Amniotic stem cell (primary cell): ENCODE measurements around the gene LTB.

Experiments used
- DNase-seq: peaks from one replicate; lab custom pipeline; 2025; lab: John Stamatoyannopoulos, UW

The LTB gene, protein sequence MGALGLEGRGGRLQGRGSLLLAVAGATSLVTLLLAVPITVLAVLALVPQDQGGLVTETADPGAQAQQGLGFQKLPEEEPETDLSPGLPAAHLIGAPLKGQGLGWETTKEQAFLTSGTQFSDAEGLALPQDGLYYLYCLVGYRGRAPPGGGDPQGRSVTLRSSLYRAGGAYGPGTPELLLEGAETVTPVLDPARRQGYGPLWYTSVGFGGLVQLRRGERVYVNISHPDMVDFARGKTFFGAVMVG

GRCh38 chr6:31582230-31582643, at the start of gene LTB:
Gene LTB (minus strand): TSS chr6:31582424. CDS start chr6:31582417, 7 bp downstream.
- DNase-seq = no peak

DNA sequence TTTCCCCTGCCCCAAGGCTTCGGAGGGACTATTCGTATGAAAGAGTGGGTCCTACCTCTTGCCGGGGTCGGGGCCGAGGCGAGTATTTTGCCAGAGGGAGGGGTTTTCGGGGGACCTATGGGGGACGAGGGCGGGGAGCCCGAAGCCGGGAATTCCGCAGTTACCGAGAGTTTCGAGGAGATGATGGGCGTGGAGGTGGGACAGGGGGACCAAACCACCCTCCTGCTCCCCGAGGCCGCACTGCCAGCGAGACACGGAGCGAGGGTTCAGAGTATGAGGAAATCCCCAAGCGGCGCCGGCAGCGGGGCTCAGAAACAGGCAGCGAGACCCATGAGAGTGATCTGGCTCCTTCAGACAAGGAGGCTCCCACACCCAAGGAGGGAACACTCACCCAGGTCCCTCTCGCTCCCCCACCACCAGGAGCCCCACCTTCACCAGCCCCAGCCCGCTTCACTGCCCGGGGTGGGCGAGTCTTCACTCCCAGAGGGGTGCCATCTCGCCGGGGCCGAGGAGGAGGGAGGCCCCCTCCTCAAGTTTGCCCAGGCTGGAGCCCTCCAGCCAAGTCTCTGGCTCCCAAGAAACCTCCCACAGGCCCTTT, 49.6 kb upstream of the LTB start:
- no peak for DNase-seq

- DNase-seq = no peak
Observed at GRCh38 chr6:31631209-31631608, 49.0 kb upstream of the LTB start.

DNA sequence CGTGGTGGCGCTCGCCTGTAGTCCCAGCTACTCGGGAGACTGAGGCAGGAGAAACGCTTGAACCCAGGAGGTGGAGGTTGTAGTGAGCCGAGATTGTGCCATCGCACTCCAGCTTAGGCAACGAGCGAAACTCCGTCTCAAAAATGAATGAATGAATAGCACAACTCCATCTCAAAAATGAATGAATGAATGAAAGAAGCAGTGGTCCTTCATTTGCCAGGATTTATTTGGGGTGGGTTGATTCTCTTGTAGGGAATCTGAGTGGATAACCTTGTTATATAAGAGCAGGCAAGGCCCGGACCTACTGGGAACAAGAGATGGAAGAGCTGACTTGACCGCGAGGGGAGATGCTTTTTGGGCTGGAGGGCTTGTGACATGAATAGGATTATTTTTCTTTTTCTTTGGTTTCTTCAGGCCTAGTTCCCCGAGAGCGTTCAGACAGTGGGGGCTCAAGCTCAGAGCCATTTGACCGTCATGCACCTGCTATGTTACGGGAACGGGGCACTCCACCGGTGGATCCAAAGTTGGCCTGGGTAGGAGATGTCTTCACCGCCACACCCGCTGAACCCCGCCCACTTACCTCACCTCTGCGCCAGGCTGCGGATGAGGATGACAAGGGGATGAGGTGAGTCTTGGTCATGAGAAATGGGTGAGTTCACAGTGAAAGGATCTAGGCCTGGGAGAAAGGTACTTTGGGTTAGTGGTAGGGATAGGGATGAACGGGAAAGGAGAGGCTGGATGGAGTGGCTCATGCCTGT, 48.1 kb upstream of the LTB start:
- DNase-seq = no peak

- no peak for DNase-seq
Observed at GRCh38 chr6:31629014-31629413, 46.8 kb upstream of the LTB start.

GRCh38 chr6:31627690-31628287, 45.6 kb upstream of the LTB start:
- DNase-seq = no peak

GRCh38 chr6:31626952-31627351, 44.7 kb upstream of the LTB start:
- no peak for DNase-seq

DNA sequence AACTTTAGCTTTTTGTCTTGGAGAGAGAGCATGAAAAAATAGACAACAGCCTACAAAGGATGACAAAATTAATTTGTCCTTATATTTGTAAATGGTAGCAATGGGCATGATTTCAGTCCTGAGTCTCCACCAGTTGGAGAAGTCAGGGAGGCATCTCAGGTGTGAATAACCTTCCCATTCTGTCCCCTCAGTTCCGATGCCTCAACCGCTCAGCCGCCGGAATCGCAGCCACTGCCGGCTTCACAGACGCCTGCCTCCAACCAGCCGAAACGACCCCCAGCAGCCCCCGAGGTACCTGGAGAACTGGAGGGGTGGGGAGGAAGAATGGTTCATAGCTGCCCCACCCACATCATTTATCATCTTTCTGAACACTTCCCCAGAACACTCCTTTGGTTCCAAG, 41.8 kb upstream of the LTB start:
- DNase-seq = no peak

GRCh38 chr6:31622684-31623091, 40.5 kb upstream of the LTB start:
- no peak for DNase-seq

DNA sequence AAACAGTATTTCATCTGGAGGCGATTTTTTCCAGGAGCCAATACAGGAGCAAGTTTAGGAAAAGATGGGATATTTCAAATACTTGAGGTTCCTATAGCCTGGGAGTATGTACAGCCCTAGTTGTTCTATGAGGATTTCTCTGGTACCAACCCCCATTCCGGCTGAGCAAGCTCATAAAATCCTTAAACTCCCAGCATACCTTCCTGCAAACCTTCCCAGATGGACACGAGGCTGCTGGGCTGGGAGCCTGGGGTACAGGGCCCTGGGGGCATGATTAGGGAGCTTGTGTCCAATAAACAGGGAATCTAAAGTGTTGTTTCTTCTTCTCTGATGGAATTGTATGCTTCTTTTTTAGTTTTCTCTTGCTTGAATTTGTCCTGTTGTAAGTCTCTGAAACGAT, 39.8 kb upstream of the LTB start:
- no peak for DNase-seq

GRCh38 chr6:31621320-31621939, 39.2 kb upstream of the LTB start:
- no peak for DNase-seq

GRCh38 chr6:31620586-31621319, 38.5 kb upstream of the LTB start, which contains the start of gene PRRC2A:
Gene PRRC2A (plus strand): TSS chr6:31620715. CDS start chr6:31622790, 2,075 bp downstream.
- DNase-seq = no peak

DNA sequence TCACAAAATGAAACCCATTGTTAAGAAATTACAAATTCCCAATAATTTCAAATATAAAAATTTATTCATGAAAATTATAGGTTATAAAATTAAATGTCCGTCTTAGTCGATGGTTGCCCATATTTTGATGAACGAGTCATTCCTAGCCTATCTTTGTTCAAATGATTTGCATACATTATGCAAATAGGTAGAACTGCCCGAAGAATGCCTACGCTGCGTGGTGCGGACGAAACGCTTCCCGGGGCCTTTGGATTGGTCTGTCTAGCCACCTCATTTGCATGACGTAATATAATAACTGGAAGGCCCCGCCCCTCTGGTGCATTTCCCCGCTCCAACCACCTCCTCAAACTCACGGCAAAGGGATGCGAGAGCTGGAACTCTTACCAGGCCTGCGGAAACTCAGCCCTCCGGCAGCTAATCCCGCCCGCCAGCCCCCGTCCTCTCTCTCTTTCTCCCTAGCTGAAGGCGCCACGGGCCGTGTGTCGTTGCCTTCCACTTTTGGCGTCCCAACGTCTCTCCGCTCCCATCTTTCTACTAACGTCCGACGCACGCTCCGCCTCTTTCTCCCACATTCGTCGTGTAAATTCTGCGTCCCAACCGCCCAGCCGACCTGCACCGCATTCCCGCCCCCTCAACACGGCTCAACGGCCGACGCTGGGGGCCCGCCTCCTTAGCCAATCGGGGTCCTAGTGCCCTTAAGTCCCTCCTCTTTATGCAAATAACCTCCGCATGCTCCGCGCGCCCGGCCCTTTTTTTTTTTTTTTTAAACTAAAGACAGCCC, 37.8 kb upstream of the LTB start:
- DNase-seq = peak; percentile 99

GRCh38 chr6:31617010-31617409, 34.8 kb upstream of the LTB start:
- no peak for DNase-seq

GRCh38 chr6:31615748-31616147, 33.5 kb upstream of the LTB start:
- no peak for DNase-seq

- no peak for DNase-seq
Observed at GRCh38 chr6:31614684-31615578, 32.7 kb upstream of the LTB start, which contains the start of gene AIF1. Gene AIF1 (plus strand): TSS chr6:31615234. CDS start chr6:31615330, 96 bp downstream.

GRCh38 chr6:31614075-31614619, 31.9 kb upstream of the LTB start:
- DNase-seq = no peak

DNA sequence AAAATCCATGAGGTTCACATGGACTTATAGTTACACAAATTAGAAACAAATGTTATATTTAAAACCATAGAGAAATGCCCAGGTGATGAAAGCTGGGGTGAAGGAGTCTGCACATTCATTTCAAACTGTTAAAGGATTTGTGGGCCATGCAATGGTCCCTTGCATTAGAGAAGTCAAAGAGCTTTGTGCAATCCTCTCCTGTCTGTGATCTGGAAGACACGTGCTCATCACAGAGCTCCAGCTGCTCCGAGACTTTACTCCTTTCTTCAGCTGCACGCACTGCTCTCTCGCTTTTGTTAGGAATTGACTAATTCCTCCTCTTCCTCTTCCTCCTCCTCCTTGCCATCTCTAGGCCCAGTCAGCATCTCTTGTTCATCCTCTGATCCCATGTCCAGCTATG, 28.7 kb upstream of the LTB start:
- no peak for DNase-seq
